Neural cell (in vitro differentiated cells): Measurements from ENCODE around the gene FUT6. TPM values are rescaled to one million over a fixed set of nuclear protein-coding genes. Genes with fewer than 3 reads are reported as not detected.

ENCODE experiments used
- H2AFZ ChIP-seq: fragments of 200-600, 300-800 bp; sonication (generic), shearing (Covaris generic); 2 replicates; pipeline ENCODE4 v1.6.0; 2014; ENCODE audit warnings: low read depth, mild to moderate bottlenecking, antibody characterized with exemption, low read length, moderate library complexity
- H3F3A ChIP-seq: fragments of 200-600 bp; shearing (Covaris generic); 2 replicates; pipeline ENCODE4 v1.6.1; 2016; ENCODE audit warnings: mild to moderate bottlenecking, moderate library complexity, mixed read lengths, antibody characterized with exemption, low read length; ENCODE audit not compliant: insufficient read depth, poor library complexity, severe bottlenecking
- H3K27ac ChIP-seq: fragments of 200-600, 300-800 bp; sonication (generic), shearing (Covaris generic); 2 replicates; pipeline ENCODE4 v1.5.1; 2014; ENCODE audit warnings: mild to moderate bottlenecking, low read length, moderate library complexity
- H3K27me3 ChIP-seq: fragments of 300-800, 200-600 bp; sonication (generic), shearing (Covaris generic); 2 replicates; pipeline ENCODE4 v1.6.0; 2014; ENCODE audit warnings: mild to moderate bottlenecking, low read depth, low read length, moderate library complexity; ENCODE audit not compliant: insufficient read depth
- H3K36me3 ChIP-seq: fragments of 300-800, 200-600 bp; sonication (generic), shearing (Covaris generic); 2 replicates; pipeline ENCODE4 v1.5.1; 2014; ENCODE audit warnings: mild to moderate bottlenecking, antibody characterized with exemption, low read length, moderate library complexity; ENCODE audit not compliant: insufficient read depth
- H3K4me2 ChIP-seq: fragments of 300-800, 200-600 bp; sonication (generic), shearing (Covaris generic); 2 replicates; pipeline ENCODE4 v1.6.0; 2014; ENCODE audit warnings: mild to moderate bottlenecking, low read length
- H3K4me3 ChIP-seq: fragments of 300-800, 200-600 bp; sonication (generic), shearing (Covaris generic); 2 replicates; pipeline ENCODE4 v1.5.1; 2014; ENCODE audit warnings: mild to moderate bottlenecking, low read length, moderate library complexity
- H3K79me2 ChIP-seq: fragments of 200-600 bp; shearing (Covaris generic); replicated peaks from 2 replicates; pipeline ENCODE4 v1.6.0; 2014; ENCODE audit warnings: mild to moderate bottlenecking, low read length, moderate library complexity; ENCODE audit not compliant: insufficient read depth
- H3K9ac ChIP-seq: fragments of 300-800, 200-600 bp; sonication (generic), shearing (Covaris generic); 2 replicates; pipeline ENCODE4 v1.6.1; 2016; ENCODE audit warnings: mild to moderate bottlenecking, low read length, mixed read lengths
- H3K9me2 ChIP-seq: fragments of 200-600 bp; shearing (Covaris generic); 2 replicates; pipeline ENCODE4 v1.6.1; 2016; ENCODE audit warnings: mild to moderate bottlenecking, low read length, mixed read lengths; ENCODE audit not compliant: insufficient read depth
- H3K9me3 ChIP-seq: fragments of 200-600, 300-800 bp; sonication (generic), shearing (Covaris generic); 2 replicates; pipeline ENCODE4 v1.6.1; 2016; ENCODE audit warnings: mild to moderate bottlenecking, mixed run types, low read length, moderate library complexity, mixed read lengths
- H4K20me1 ChIP-seq: fragments of 200-600 bp; shearing (Covaris generic); 2 replicates; pipeline ENCODE4 v1.6.1; 2016; ENCODE audit warnings: mild to moderate bottlenecking, mixed run types; ENCODE audit not compliant: insufficient read depth
- EP300 ChIP-seq: fragments of 450-650 bp; conservative IDR thresholded peaks from 2 replicates; pipeline ENCODE4 v1.6.1; 2014; ENCODE audit warnings: antibody characterized with exemption, mild to moderate bottlenecking, moderate library complexity; ENCODE audit not compliant: poor library complexity, severe bottlenecking
- EZH2 ChIP-seq: fragments of 200-600, 300-800 bp; shearing (Covaris generic), sonication (generic); IDR thresholded peaks from 2 replicates; pipeline ENCODE4 v1.6.1; 2014; ENCODE audit warnings: antibody characterized with exemption, low read length, borderline replicate concordance, mild to moderate bottlenecking; ENCODE audit not compliant: insufficient read depth, poor library complexity, severe bottlenecking
- MXI1 ChIP-seq: fragments of 450-650 bp; conservative IDR thresholded peaks from 2 replicates; pipeline ENCODE4 v1.6.1; 2014; ENCODE audit warnings: antibody characterized with exemption, mild to moderate bottlenecking; ENCODE audit not compliant: poor library complexity, severe bottlenecking
- POLR2AphosphoS5 ChIP-seq: IDR thresholded peaks from 2 replicates; pipeline ENCODE4 v1.6.1; 2012
- RAD21 ChIP-seq: fragments of 450-650 bp; conservative IDR thresholded peaks from 2 replicates; pipeline ENCODE4 v1.6.1; 2014; ENCODE audit warnings: antibody characterized with exemption, mild to moderate bottlenecking, moderate library complexity
- SMC3 ChIP-seq: fragments of 450-650 bp; conservative IDR thresholded peaks from 2 replicates; pipeline ENCODE4 v1.6.1; 2014; ENCODE audit warnings: antibody characterized with exemption, mild to moderate bottlenecking, moderate library complexity; ENCODE audit not compliant: poor library complexity
- TAF1 ChIP-seq: IDR thresholded peaks from 2 replicates; pipeline ENCODE4 v1.6.1; 2012; ENCODE audit warnings: low read depth
- polyA plus RNA-seq: library from polyadenylated mRNA; depleted of rRNA; stranded (reverse); fragments of >200 nt; gene quantifications from 2 replicates; pipeline ENCODE4 v1.2.3, GENCODE V29; 2014
- TF ChIP-seq, protein P1 (sequence below): IDR thresholded peaks from 2 replicates; pipeline ENCODE4 v1.6.1; 2012; ENCODE audit warnings: borderline replicate concordance
- TF ChIP-seq, protein P2 (sequence below): fragments of 450-650 bp; IDR thresholded peaks from 2 replicates; pipeline ENCODE4 v1.5.1; 2014; ENCODE audit warnings: antibody characterized with exemption, mild to moderate bottlenecking, moderate library complexity; ENCODE audit not compliant: poor library complexity, severe bottlenecking

The FUT6 gene
- polyA plus RNA-seq, 1 donor from 2014 or later: not detected

DNA sequence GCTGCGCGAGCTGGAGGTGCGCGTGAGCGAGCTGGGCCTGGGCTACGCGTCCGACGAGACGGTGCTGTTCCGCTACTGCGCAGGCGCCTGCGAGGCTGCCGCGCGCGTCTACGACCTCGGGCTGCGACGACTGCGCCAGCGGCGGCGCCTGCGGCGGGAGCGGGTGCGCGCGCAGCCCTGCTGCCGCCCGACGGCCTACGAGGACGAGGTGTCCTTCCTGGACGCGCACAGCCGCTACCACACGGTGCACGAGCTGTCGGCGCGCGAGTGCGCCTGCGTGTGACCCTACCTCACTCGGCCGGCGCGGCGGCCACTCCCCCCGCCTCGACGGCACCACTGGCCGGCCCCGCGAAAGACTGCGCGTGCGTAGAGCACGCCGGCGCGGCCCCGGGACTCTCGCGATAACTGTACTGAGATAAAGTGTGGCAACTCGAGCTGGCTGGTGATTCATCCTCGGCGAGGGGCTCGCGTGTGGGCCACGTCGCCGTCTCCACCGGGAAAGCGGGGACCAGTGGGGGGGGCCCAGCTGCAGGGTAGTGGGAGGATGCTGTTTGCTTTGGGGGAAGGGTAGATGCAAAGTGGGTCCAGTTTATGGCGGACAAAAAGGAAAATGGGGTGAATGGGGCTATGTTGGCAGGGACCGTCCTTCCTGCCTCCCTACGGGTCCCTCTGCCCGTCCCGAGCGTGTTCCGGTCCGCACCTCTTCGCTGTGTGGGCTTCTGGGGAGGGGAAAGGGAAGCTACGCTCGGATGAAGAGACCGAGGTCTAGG, 11.4 kb downstream of the FUT6 start:
- no peaks in the 10 kb centered on the region for H3K9me3 ChIP-seq
- TF ChIP-seq, protein P1, sequence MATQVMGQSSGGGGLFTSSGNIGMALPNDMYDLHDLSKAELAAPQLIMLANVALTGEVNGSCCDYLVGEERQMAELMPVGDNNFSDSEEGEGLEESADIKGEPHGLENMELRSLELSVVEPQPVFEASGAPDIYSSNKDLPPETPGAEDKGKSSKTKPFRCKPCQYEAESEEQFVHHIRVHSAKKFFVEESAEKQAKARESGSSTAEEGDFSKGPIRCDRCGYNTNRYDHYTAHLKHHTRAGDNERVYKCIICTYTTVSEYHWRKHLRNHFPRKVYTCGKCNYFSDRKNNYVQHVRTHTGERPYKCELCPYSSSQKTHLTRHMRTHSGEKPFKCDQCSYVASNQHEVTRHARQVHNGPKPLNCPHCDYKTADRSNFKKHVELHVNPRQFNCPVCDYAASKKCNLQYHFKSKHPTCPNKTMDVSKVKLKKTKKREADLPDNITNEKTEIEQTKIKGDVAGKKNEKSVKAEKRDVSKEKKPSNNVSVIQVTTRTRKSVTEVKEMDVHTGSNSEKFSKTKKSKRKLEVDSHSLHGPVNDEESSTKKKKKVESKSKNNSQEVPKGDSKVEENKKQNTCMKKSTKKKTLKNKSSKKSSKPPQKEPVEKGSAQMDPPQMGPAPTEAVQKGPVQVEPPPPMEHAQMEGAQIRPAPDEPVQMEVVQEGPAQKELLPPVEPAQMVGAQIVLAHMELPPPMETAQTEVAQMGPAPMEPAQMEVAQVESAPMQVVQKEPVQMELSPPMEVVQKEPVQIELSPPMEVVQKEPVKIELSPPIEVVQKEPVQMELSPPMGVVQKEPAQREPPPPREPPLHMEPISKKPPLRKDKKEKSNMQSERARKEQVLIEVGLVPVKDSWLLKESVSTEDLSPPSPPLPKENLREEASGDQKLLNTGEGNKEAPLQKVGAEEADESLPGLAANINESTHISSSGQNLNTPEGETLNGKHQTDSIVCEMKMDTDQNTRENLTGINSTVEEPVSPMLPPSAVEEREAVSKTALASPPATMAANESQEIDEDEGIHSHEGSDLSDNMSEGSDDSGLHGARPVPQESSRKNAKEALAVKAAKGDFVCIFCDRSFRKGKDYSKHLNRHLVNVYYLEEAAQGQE: peak; percentile 55
- TF ChIP-seq RAD21: no peak
- no peak for TF ChIP-seq SMC3
- TF ChIP-seq EP300: peak; percentile 36
- TF ChIP-seq, protein P2, sequence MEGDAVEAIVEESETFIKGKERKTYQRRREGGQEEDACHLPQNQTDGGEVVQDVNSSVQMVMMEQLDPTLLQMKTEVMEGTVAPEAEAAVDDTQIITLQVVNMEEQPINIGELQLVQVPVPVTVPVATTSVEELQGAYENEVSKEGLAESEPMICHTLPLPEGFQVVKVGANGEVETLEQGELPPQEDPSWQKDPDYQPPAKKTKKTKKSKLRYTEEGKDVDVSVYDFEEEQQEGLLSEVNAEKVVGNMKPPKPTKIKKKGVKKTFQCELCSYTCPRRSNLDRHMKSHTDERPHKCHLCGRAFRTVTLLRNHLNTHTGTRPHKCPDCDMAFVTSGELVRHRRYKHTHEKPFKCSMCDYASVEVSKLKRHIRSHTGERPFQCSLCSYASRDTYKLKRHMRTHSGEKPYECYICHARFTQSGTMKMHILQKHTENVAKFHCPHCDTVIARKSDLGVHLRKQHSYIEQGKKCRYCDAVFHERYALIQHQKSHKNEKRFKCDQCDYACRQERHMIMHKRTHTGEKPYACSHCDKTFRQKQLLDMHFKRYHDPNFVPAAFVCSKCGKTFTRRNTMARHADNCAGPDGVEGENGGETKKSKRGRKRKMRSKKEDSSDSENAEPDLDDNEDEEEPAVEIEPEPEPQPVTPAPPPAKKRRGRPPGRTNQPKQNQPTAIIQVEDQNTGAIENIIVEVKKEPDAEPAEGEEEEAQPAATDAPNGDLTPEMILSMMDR: no peak
- TF ChIP-seq POLR2AphosphoS5: peak; percentile 85
- no peak for TF ChIP-seq EZH2
- no peak for TF ChIP-seq TAF1
- peak; percentile 52 for TF ChIP-seq MXI1
- H4K20me1 ChIP-seq: no peaks in the 10 kb centered on the region
- no peaks in the 10 kb centered on the region for H3K79me2 ChIP-seq
- no peaks in the 10 kb centered on the region for H3K36me3 ChIP-seq
- peak overlapping the region; percentile 70 for H3K4me3 ChIP-seq
- no peaks in the 10 kb centered on the region for H3K27me3 ChIP-seq
- H2AFZ ChIP-seq: peak overlapping the region; percentile 85
- H3K9me2 ChIP-seq: no peaks in the 10 kb centered on the region
- H3K27ac ChIP-seq: peak overlapping the region; percentile 70
- peak overlapping the region; percentile 59 for H3K4me2 ChIP-seq
- H3F3A ChIP-seq: no peaks in the 10 kb centered on the region
- peak overlapping the region; percentile 69 for H3K9ac ChIP-seq

GRCh38 chr19:5827342-5827890, 12.1 kb downstream of the FUT6 start:
- H3K4me2 ChIP-seq: no peak overlapping the region
- H3K4me3 ChIP-seq: peak overlapping the region; percentile 60
- H3K9me2 ChIP-seq: no peaks in the 10 kb centered on the region
- peak overlapping the region; percentile 69 for H3K9ac ChIP-seq
- no peaks in the 10 kb centered on the region for H3K36me3 ChIP-seq
- H3F3A ChIP-seq: no peaks in the 10 kb centered on the region
- H3K27ac ChIP-seq: peak overlapping the region; percentile 28
- H4K20me1 ChIP-seq: no peaks in the 10 kb centered on the region
- H3K27me3 ChIP-seq: no peaks in the 10 kb centered on the region
- H3K79me2 ChIP-seq: no peaks in the 10 kb centered on the region
- no peak for TF ChIP-seq SMC3
- no peak for TF ChIP-seq EZH2
- TF ChIP-seq MXI1: no peak
- no peak for TF ChIP-seq TAF1
- TF ChIP-seq RAD21: no peak
- TF ChIP-seq EP300: no peak
- TF ChIP-seq, protein P1: no peak
- TF ChIP-seq POLR2AphosphoS5: no peak
- TF ChIP-seq, protein P2: no peak
- H3K9me3 ChIP-seq: no peaks in the 10 kb centered on the region
- no peak overlapping the region for H2AFZ ChIP-seq
